Naive thymus-derived CD8-positive, alpha-beta T cell (primary cell): ENCODE results near the gene PLPPR3. TPM values are rescaled to one million over a fixed set of nuclear protein-coding genes. Genes with fewer than 3 reads are reported as not detected.

Source experiments
- ATAC-seq, 2 donors: fragments of 150-1000 bp; cut with Tn5 transposase in 1 of 2; sonication (Bioruptor Pico), chemical (Tn5 transposase) in 1 of 2; 1 replicate in 1 of 2; 2 replicates in 1 of 2; pipeline ENCODE4 v1.10.0; 2021; ENCODE audit warnings: mild to moderate bottlenecking in 2 of 2, moderate library complexity in 2 of 2
- POLR2A ChIA-PET: fragments of 350-600 bp; sonication (Branson Sonifier 250); formaldehyde crosslinking; loops from one replicate; lab custom pipeline; 2021; ENCODE audit warnings: antibody characterized with exemption; lab: Charles Lee
- DNase-seq, 10 donors: peaks; one replicate each; pipeline versions ENCODE4 v3.0.0 to v3.0.0-alpha.2; 2020 to 2022
- H3K27ac Mint-ChIP-seq, 10 donors: one replicate each; pipeline ENCODE4 v1.8.0; 2020 to 2022; ENCODE audit warnings: mild to moderate bottlenecking in 10 of 10, mixed read lengths in 10 of 10, moderate library complexity in 4 of 10, inconsistent platforms in 1 of 10
- H3K27me3 Mint-ChIP-seq, 5 donors: one replicate each; pipeline ENCODE4 v1.8.0; 2021 to 2022; ENCODE audit warnings: mixed read lengths in 5 of 5
- H3K36me3 Mint-ChIP-seq, 3 donors: one replicate each; pipeline ENCODE4 v1.8.0; 2020 to 2022; ENCODE audit warnings: mixed read lengths in 3 of 3, mild to moderate bottlenecking in 2 of 3, inconsistent platforms in 1 of 3
- H3K4me1 Mint-ChIP-seq, 4 donors: one replicate each; pipeline ENCODE4 v1.8.0; 2021 to 2022; ENCODE audit warnings: mixed read lengths in 4 of 4
- H3K4me3 Mint-ChIP-seq, 10 donors: one replicate each; pipeline ENCODE4 v1.8.0; 2020 to 2022; ENCODE audit warnings: mild to moderate bottlenecking in 10 of 10, mixed read lengths in 10 of 10, moderate library complexity in 6 of 10, inconsistent platforms in 1 of 10
- H3K9me3 Mint-ChIP-seq, 9 donors: one replicate each; pipeline ENCODE4 v1.8.0; 2020 to 2022; ENCODE audit warnings: mixed read lengths in 9 of 9, mild to moderate bottlenecking in 3 of 9, inconsistent platforms in 1 of 9, moderate library complexity in 1 of 9
- polyA plus RNA-seq, 3 donors: library from polyadenylated mRNA; unstranded; fragments of 300-500 nt; fragmentation: Illumina TruSeq; gene quantifications; one replicate each; pipeline ENCODE4 v1.2.3, GENCODE V29; 2021
- total RNA-seq, 8 experiments: library from RNA in 2 of 8; stranded (reverse) in 2 of 8; gene quantifications; one replicate each; pipeline ENCODE4 v1.2.3 and lab custom pipeline; 2021 to 2026

The PLPPR3 gene
- total and polyA plus RNA-seq, 5 experiments from 2014 or later, result not detected

GRCh38 chr19:782878-783668 lies 38.7 kb downstream of the PLPPR3 start:
- Mint-ChIP-seq H3K4me3 (no peak overlapping the region), H3K27ac (no peak overlapping the region), H3K27me3 (peaks cover 0 to 1% (median 0%) of the 10 kb centered on the region in 5 donors), H3K36me3 (no peaks in the 10 kb centered on the region), H3K9me3 (no peaks in the 10 kb centered on the region), H3K4me1 (no peaks in the 10 kb centered on the region)
- no peak for ATAC-seq
- POLR2A ChIA-PET, result no interaction called here
- no peak for DNase-seq

- Mint-ChIP-seq H3K36me3 (no peaks in the 10 kb centered on the region), H3K27me3 (peaks cover 0 to 1% (median 0%) of the 10 kb centered on the region in 5 donors), H3K4me3 (no peak overlapping the region), H3K4me1 (no peaks in the 10 kb centered on the region), H3K27ac (no peak overlapping the region), H3K9me3 (no peaks in the 10 kb centered on the region)
- POLR2A ChIA-PET, result interaction anchor here (0.6 kb wide), 1 partner anchor 10 kb away, joined by 5 read pairs; no protein-coding TSS in a partner anchor
- DNase-seq (no peak), ATAC-seq (no peak)
Observed at GRCh38 chr19:782185-782877, 39.4 kb downstream of the PLPPR3 start.

- no peak overlapping the region for H3K27ac Mint-ChIP-seq
- H3K4me1 Mint-ChIP-seq, result no peaks in the 10 kb centered on the region
- DNase-seq (no peak), ATAC-seq (no peak)
- H3K9me3 Mint-ChIP-seq, result no peaks in the 10 kb centered on the region
- H3K27me3 Mint-ChIP-seq, result peaks cover 0 to 1% (median 0%) of the 10 kb centered on the region in 5 donors
- POLR2A ChIA-PET, result interaction anchor here (0.6 kb wide), 2 partner anchors 9 to 14 kb away, joined by 4 to 5 read pairs; no protein-coding TSS in a partner anchor
- no peak overlapping the region for H3K4me3 Mint-ChIP-seq
- no peaks in the 10 kb centered on the region for H3K36me3 Mint-ChIP-seq
Observed at GRCh38 chr19:781800-782184, 40.0 kb downstream of the PLPPR3 start.

- Mint-ChIP-seq H3K27ac (no peak overlapping the region), H3K4me3 (no peak overlapping the region), H3K9me3 (no peaks in the 10 kb centered on the region), H3K27me3 (peaks cover 0 to 1% (median 0%) of the 10 kb centered on the region in 5 donors), H3K4me1 (no peaks in the 10 kb centered on the region), H3K36me3 (no peaks in the 10 kb centered on the region)
- ATAC-seq (no peak), DNase-seq (no peak)
- POLR2A ChIA-PET, result no interaction called here
Observed at GRCh38 chr19:780935-781334, 40.8 kb downstream of the PLPPR3 start.

- Mint-ChIP-seq H3K4me3 (no peak overlapping the region), H3K4me1 (no peaks in the 10 kb centered on the region)
- ATAC-seq, result no peak
Observed at GRCh38 chr19:778910-779653, 42.7 kb downstream of the PLPPR3 start.

GRCh38 chr19:776549-776948 lies 45.2 kb downstream of the PLPPR3 start:
- Mint-ChIP-seq H3K27me3 (peaks cover 0 to 3% (median 1%) of the 10 kb centered on the region in 5 donors), H3K36me3 (no peaks in the 10 kb centered on the region), H3K27ac (peak overlapping the region in 1 of 10 donors; percentile 40), H3K4me3 (no peak overlapping the region), H3K9me3 (no peaks in the 10 kb centered on the region), H3K4me1 (no peaks in the 10 kb centered on the region)
- POLR2A ChIA-PET, result interaction anchor here (0.6 kb wide), 1 partner anchor 194 kb away, joined by 6 read pairs; no protein-coding TSS in a partner anchor
- DNase-seq (no peak), ATAC-seq (no peak)

More at GRCh38 chr19:778910-779653, 42.7 kb downstream of the PLPPR3 start:
- Mint-ChIP-seq H3K27ac (no peak overlapping the region), H3K36me3 (no peaks in the 10 kb centered on the region), H3K27me3 (peaks cover 0 to 1% (median 0%) of the 10 kb centered on the region in 5 donors), H3K9me3 (no peaks in the 10 kb centered on the region)
- POLR2A ChIA-PET, result no interaction called here
- DNase-seq, result no peak

GRCh38 chr19:772730-773436 lies 48.9 kb downstream of the PLPPR3 start:
- H3K27me3 Mint-ChIP-seq, result peaks cover 0 to 9% (median 4%) of the 10 kb centered on the region in 5 donors
- peaks cover 0 to 2% (median 0%) of the 10 kb centered on the region in 9 donors for H3K9me3 Mint-ChIP-seq
- no peak overlapping the region for H3K4me3 Mint-ChIP-seq
- peaks cover 0 to 5% (median 3%) of the 10 kb centered on the region in 4 donors for H3K4me1 Mint-ChIP-seq
- DNase-seq (no peak), ATAC-seq (no peak)
- H3K27ac Mint-ChIP-seq, result no peak overlapping the region
- no peaks in the 10 kb centered on the region for H3K36me3 Mint-ChIP-seq
- POLR2A ChIA-PET, result interaction anchor here (0.5 to 0.9 kb wide), 2 partner anchors 9 to 199 kb away, joined by 5 read pairs; no protein-coding TSS in a partner anchor

GRCh38 chr19:772063-772462 lies 49.7 kb downstream of the PLPPR3 start:
- Mint-ChIP-seq H3K27ac (peak overlapping the region in 2 of 10 donors; percentile 5 to 40), H3K27me3 (peaks cover 2 to 12% (median 4%) of the 10 kb centered on the region in 5 donors), H3K4me1 (peaks cover 0 to 5% (median 3%) of the 10 kb centered on the region in 4 donors), H3K4me3 (no peak overlapping the region), H3K9me3 (peaks cover 0 to 2% (median 0%) of the 10 kb centered on the region in 9 donors), H3K36me3 (no peaks in the 10 kb centered on the region)
- ATAC-seq (no peak), DNase-seq (no peak)
- POLR2A ChIA-PET, result no interaction called here

GRCh38 chr19:771332-771785 lies 50.4 kb downstream of the PLPPR3 start:
- POLR2A ChIA-PET, result no interaction called here
- ATAC-seq, result peak in 1 of 2 donors; percentile 36
- Mint-ChIP-seq H3K27me3 (peaks cover 4 to 15% (median 6%) of the 10 kb centered on the region in 5 donors), H3K27ac (no peak overlapping the region), H3K4me1 (peaks cover 0 to 5% (median 3%) of the 10 kb centered on the region in 4 donors), H3K4me3 (no peak overlapping the region), H3K36me3 (no peaks in the 10 kb centered on the region), H3K9me3 (peaks cover 0 to 2% (median 0%) of the 10 kb centered on the region in 9 donors)
- peak in 1 of 10 donors; percentile 10 for DNase-seq

GRCh38 chr19:769616-770015 lies 52.1 kb downstream of the PLPPR3 start:
- POLR2A ChIA-PET, result interaction anchor here (0.6 to 0.7 kb wide), 5 partner anchors 32 to 613 kb away, joined by 3 to 6 read pairs (median 4); no protein-coding TSS in a partner anchor
- H3K27me3 Mint-ChIP-seq, result peaks cover 4 to 15% (median 6%) of the 10 kb centered on the region in 5 donors
- H3K4me3 Mint-ChIP-seq, result no peak overlapping the region
- ATAC-seq (no peak), DNase-seq (no peak)
- no peak overlapping the region for H3K27ac Mint-ChIP-seq
- H3K36me3 Mint-ChIP-seq, result no peaks in the 10 kb centered on the region
- peaks cover 0 to 2% (median 0%) of the 10 kb centered on the region in 9 donors for H3K9me3 Mint-ChIP-seq
- peaks cover 0 to 5% (median 3%) of the 10 kb centered on the region in 4 donors for H3K4me1 Mint-ChIP-seq

- H3K9me3 Mint-ChIP-seq, result peaks cover 0 to 2% (median 0%) of the 10 kb centered on the region in 9 donors
- no peak overlapping the region for H3K4me3 Mint-ChIP-seq
- H3K4me1 Mint-ChIP-seq, result peaks cover 0 to 5% (median 3%) of the 10 kb centered on the region in 4 donors
- H3K36me3 Mint-ChIP-seq, result no peaks in the 10 kb centered on the region
- POLR2A ChIA-PET, result no interaction called here
- no peak for ATAC-seq
- DNase-seq, result no peak
- no peak overlapping the region for H3K27ac Mint-ChIP-seq
- H3K27me3 Mint-ChIP-seq, result peaks cover 4 to 15% (median 6%) of the 10 kb centered on the region in 5 donors
Observed at GRCh38 chr19:768424-768823, 53.3 kb downstream of the PLPPR3 start.
